Kasumi-1 (cell line): ENCODE results near the gene TMEM9B.
A peak's percentile ranks its signal among the peaks of the same experiment; 100 is the strongest.
"Not testable (repeated sequence)": the region's sequence is repeated elsewhere in the genome, so short reads cannot be mapped to it uniquely, and the experiment has no call there.

ENCODE experiments used
- DNase-seq, 2 experiments: peaks; one replicate each; lab custom pipeline; 2025; lab: John Stamatoyannopoulos, UW

The TMEM9B gene

GRCh38 chr11:8964324-8965320 lies at the start of gene TMEM9B:
Gene TMEM9B (minus strand): TSS chr11:8964442. CDS start chr11:8964313, 129 bp downstream.
- DNase-seq: peak; percentile 82 to 84

GRCh38 chr11:9013373-9013772 lies 49.1 kb upstream of the TMEM9B start:
- DNase-seq: no peak

GRCh38 chr11:9009538-9009937 lies 45.3 kb upstream of the TMEM9B start:
- not testable (repeated sequence) for DNase-seq

GRCh38 chr11:9008661-9009060 lies 44.4 kb upstream of the TMEM9B start:
- DNase-seq: no peak

GRCh38 chr11:9008011-9008550 lies 43.8 kb upstream of the TMEM9B start:
- DNase-seq: no peak

- DNase-seq: no peak
Observed at GRCh38 chr11:9005087-9005486, 40.8 kb upstream of the TMEM9B start.

- no peak for DNase-seq
Observed at GRCh38 chr11:9004183-9004926, 40.1 kb upstream of the TMEM9B start.

- DNase-seq: peak; percentile 45 to 49
Observed at GRCh38 chr11:9003573-9004182, 39.4 kb upstream of the TMEM9B start, which contains the start of gene NRIP3. Gene NRIP3 (minus strand): TSS chr11:9004001. CDS start chr11:9003935, 66 bp downstream.

- DNase-seq: peak in 1 of 2 experiments; percentile 15
Observed at GRCh38 chr11:9002920-9003572, 38.8 kb upstream of the TMEM9B start.

- peak; percentile 95 to 97 for DNase-seq
Observed at GRCh38 chr11:9001736-9002135, 37.5 kb upstream of the TMEM9B start.

- DNase-seq: no peak
Observed at GRCh38 chr11:8998017-8998416, 33.8 kb upstream of the TMEM9B start.

GRCh38 chr11:8997451-8997850 lies 33.2 kb upstream of the TMEM9B start:
- DNase-seq: peak; percentile 5 to 26

- no peak for DNase-seq
Observed at GRCh38 chr11:8989453-8989852, 25.2 kb upstream of the TMEM9B start.

GRCh38 chr11:8988329-8989234 lies 24.3 kb upstream of the TMEM9B start:
- no peak for DNase-seq

GRCh38 chr11:8987446-8987845 lies 23.2 kb upstream of the TMEM9B start:
- no peak for DNase-seq

GRCh38 chr11:8986772-8987171 lies 22.5 kb upstream of the TMEM9B start:
- DNase-seq: not testable (repeated sequence)

GRCh38 chr11:8985462-8985861 lies 21.2 kb upstream of the TMEM9B start:
- no peak for DNase-seq

- DNase-seq: no peak
Observed at GRCh38 chr11:8983552-8983951, 19.3 kb upstream of the TMEM9B start.

- no peak for DNase-seq
Observed at GRCh38 chr11:8980485-8980884, 16.2 kb upstream of the TMEM9B start.

GRCh38 chr11:8979365-8979764 lies 15.1 kb upstream of the TMEM9B start:
- DNase-seq: not testable (repeated sequence)
